GM12878 (cell line): Measurements from ENCODE around the gene ERC1. TPM values are rescaled to one million over a fixed set of nuclear protein-coding genes. Genes with fewer than 3 reads are reported as not detected.

Experiments
- ATAC-seq: fragments of 200-7000 bp; cut with Tn5 transposase; 3 replicates; pipeline ENCODE4 v1.9.1; 2020; ENCODE audit warnings: mild to moderate bottlenecking, moderate library complexity
- BruUV-seq: library from RNA; stranded (reverse); fragments of 400-500 nt; replicated peaks from 2 replicates; lab custom pipeline; 2021; lab: Mats Ljungman, UMichigan
- CTCF ChIA-PET: fragments of 300-600 bp; sonication (Branson Sonifier 250); formaldehyde crosslinking; extraction: SDS; loops from one replicate; lab custom pipeline; 2021; ENCODE audit warnings: inconsistent platforms; lab: Yijun Ruan, JAX
- POLR2A ChIA-PET: fragments of 350-600 bp; formaldehyde crosslinking; extraction: SDS; loops from one replicate; lab custom pipeline; 2021; ENCODE audit warnings: inconsistent platforms; lab: Charles Lee
- RAD21 ChIA-PET: fragments of 300-600 bp; sonication (Branson Sonifier 250); formaldehyde crosslinking; loops from one replicate; lab custom pipeline; 2023; ENCODE audit warnings: antibody characterized with exemption; ENCODE audit not compliant: unreplicated experiment; lab: Charles Lee
- SMC1A ChIA-PET: fragments of 300-600 bp; sonication (Branson Sonifier 250); formaldehyde crosslinking; loops from one replicate; lab custom pipeline; 2023; ENCODE audit not compliant: unreplicated experiment, uncharacterized antibody; lab: Charles Lee
- DNase-seq: peaks from one replicate; pipeline ENCODE4 v3.0.0-alpha.2; 2011; ENCODE audit warnings: low read depth, low spot score
- FAIRE-seq: peaks from 3 replicates; lab custom pipeline; 2011; peaks lifted over from hg19 to GRCh38; lab: Jason Lieb, UNC
- H2AFZ ChIP-seq: 2 replicates; pipeline ENCODE4 v1.6.0; 2011; ENCODE audit warnings: low read depth, low read length, control low read depth; ENCODE audit not compliant: control insufficient read depth
- H3K27ac ChIP-seq: 2 replicates; pipeline ENCODE4 v1.5.1; 2011; ENCODE audit warnings: control low read depth; ENCODE audit not compliant: control insufficient read depth, insufficient read depth
- H3K27me3 ChIP-seq, 2 experiments: replicated peaks in 1 of 2; 2 replicates each; pipeline versions ENCODE4 v1.6.0 to v1.6.1; 2011; ENCODE audit warnings: low read length in 1 of 2; ENCODE audit not compliant: control insufficient read depth in 2 of 2, insufficient read depth in 2 of 2
- H3K36me3 ChIP-seq, 2 experiments: 2 replicates each; pipeline ENCODE4 v1.5.1; 2011; ENCODE audit warnings: low read length in 1 of 2; ENCODE audit not compliant: control insufficient read depth in 2 of 2, insufficient read depth in 2 of 2
- H3K4me1 ChIP-seq: 2 replicates; pipeline ENCODE4 v1.6.1; 2011; ENCODE audit warnings: mild to moderate bottlenecking, low read length, moderate library complexity, mixed read lengths; ENCODE audit not compliant: control insufficient read depth, insufficient read depth
- H3K4me2 ChIP-seq: 2 replicates; pipeline ENCODE4 v1.6.0; 2011; ENCODE audit warnings: control low read depth; ENCODE audit not compliant: control insufficient read depth, insufficient read depth
- H3K4me3 ChIP-seq: fragments of 200-600 bp; sonication (generic); 2 replicates; pipeline ENCODE4 v1.5.1; 2016
- H3K79me2 ChIP-seq: 2 replicates; pipeline ENCODE4 v1.6.0; 2011; ENCODE audit warnings: low read length; ENCODE audit not compliant: control insufficient read depth, insufficient read depth
- H3K9ac ChIP-seq: 2 replicates; pipeline ENCODE4 v1.8.0; 2011; ENCODE audit warnings: low read length, control low read depth, mixed read lengths; ENCODE audit not compliant: control insufficient read depth, insufficient read depth
- H3K9me3 ChIP-seq: replicated peaks from 3 replicates; pipeline ENCODE4 v1.5.1; 2011; ENCODE audit warnings: mild to moderate bottlenecking, low read length; ENCODE audit not compliant: control insufficient read depth, insufficient read depth
- H4K20me1 ChIP-seq: 2 replicates; pipeline ENCODE4 v1.6.0; 2011; ENCODE audit not compliant: control insufficient read depth, insufficient read depth
- BCL11A ChIP-seq: IDR thresholded peaks from 2 replicates; pipeline ENCODE4 v1.6.1; 2011; ENCODE audit warnings: low read depth, low read length
- CBX5 ChIP-seq: sonication (generic); IDR thresholded peaks from 2 replicates; pipeline ENCODE4 v1.6.1; 2016; ENCODE audit warnings: low read depth, moderate library complexity, mild to moderate bottlenecking, inconsistent platforms
- GABPA ChIP-seq: IDR thresholded peaks from 2 replicates; pipeline ENCODE4 v1.6.1; 2014; ENCODE audit warnings: antibody characterized with exemption, low read depth, mild to moderate bottlenecking, inconsistent platforms
- MXI1 ChIP-seq: fragments of 150-350 bp; IDR thresholded peaks from 2 replicates; pipeline ENCODE4 v1.6.1; 2011; ENCODE audit warnings: low read depth, mild to moderate bottlenecking, inconsistent platforms, low read length, improper control_type of control experiment
- RBBP5 ChIP-seq: fragments of 200-600 bp; sonication (generic); conservative IDR thresholded peaks from 2 replicates; pipeline ENCODE4 v1.6.1; 2016
- SP1 ChIP-seq: IDR thresholded peaks from one replicate; pipeline ENCODE4 v1.6.1; 2011; ENCODE audit warnings: low read depth, low read length
- SUZ12 ChIP-seq: fragments of 200-600 bp; sonication (generic); IDR thresholded peaks from one replicate; pipeline ENCODE4 v1.6.1; 2018; ENCODE audit warnings: antibody characterized with exemption, mild to moderate bottlenecking; ENCODE audit not compliant: unreplicated experiment
- YY1 ChIP-seq: IDR thresholded peaks from 2 replicates; pipeline ENCODE4 v1.6.1; 2011; ENCODE audit warnings: low read depth, mild to moderate bottlenecking, low read length
- ZNF217 ChIP-seq: fragments of 450-650 bp; IDR thresholded peaks from 2 replicates; pipeline ENCODE4 v1.6.1; 2017; ENCODE audit warnings: antibody characterized with exemption, mild to moderate bottlenecking
- ZNF274 ChIP-seq: IDR thresholded peaks from one replicate; pipeline ENCODE4 v1.8.0; 2011; ENCODE audit not compliant: insufficient read length, insufficient read depth
- WGBS: methylation state at CpG from one replicate; pipeline ENCODE4 v1.1.6; 2016; ENCODE audit warnings: low lambda C conversion rate; ENCODE audit not compliant: insufficient replicate concordance, insufficient coverage; ENCODE audit errors: missing lambda C conversion rate; 5-methylcytosine and 5-hydroxymethylcytosine counted together
- in situ Hi-C: fragments of 300-500 bp; cut with MboI; formaldehyde crosslinking; loops from 9 replicates; pipeline ENCODE4 v1.14.3; 2018; ENCODE audit warnings: mixed read lengths
- intact Hi-C: fragments of 100-400 bp; cut with micrococcal nuclease; formaldehyde crosslinking; loops from one replicate; pipeline ENCODE4 v1.14.2; 2022; ENCODE audit not compliant: unreplicated experiment
- polyA plus RNA-seq, 11 experiments: library from polyadenylated mRNA; depleted of rRNA in 4 of 11; unstranded in 6 of 11; stranded (reverse) in 5 of 11; fragments of >200 nt; fragmentation: Nextera tagmentation in 4 of 11; fragmentation: Illumina TruSeq in 1 of 11; extraction: Ambion mirVana in 4 of 11; extraction: Trizol in 1 of 11; gene quantifications; 1 replicate in 1 of 11; 2 replicates in 10 of 11; pipeline versions ENCODE4 v1.2.1 to v1.2.3, GENCODE V29; 2011 to 2016; ENCODE audit warnings: inconsistent platforms in 2 of 11, missing spikeins in 2 of 11, low read depth in 1 of 11
- total RNA-seq, 4 experiments: library from RNA; depleted of rRNA in 3 of 4; stranded (reverse); fragments of >200 nt in 3 of 4; fragmentation: Illumina TruSeq in 1 of 4; extraction: Trizol in 1 of 4; gene quantifications; 2 replicates each; pipeline versions ENCODE4 v1.2.1 to v1.2.3, GENCODE V29; 2013 to 2021

ERC1 gene
- total and polyA plus RNA-seq, 10 of the 15 experiments (the other 5 are each of a cell fraction or from before 2014, with no cell fraction given) = 0.75 to 8.0 (median 5.0) TPM

GRCh38 chr12:1505576-1505975 lies 514.6 kb downstream of the ERC1 start:
- H3K27ac ChIP-seq = no peak overlapping the region
- BruUV-seq = no TSS peak
- ChIA-PET POLR2A (interaction anchor here (0.5 kb wide), 1 partner anchor 28 kb away, joined by 4 read pairs; no protein-coding TSS in a partner anchor), SMC1A (interaction anchor here (0.5 to 1.2 kb wide), 2 partner anchors 41 to 388 kb away, joined by 3 to 4 read pairs; no protein-coding TSS in a partner anchor), RAD21 (interaction anchor here (0.5 to 2.0 kb wide), 2 partner anchors 387 to 389 kb away, joined by 3 to 9 read pairs; no protein-coding TSS in a partner anchor), CTCF (interaction anchor here (0.6 to 1.3 kb wide), 3 partner anchors 12 to 387 kb away, joined by 3 to 5 read pairs (median 3); no protein-coding TSS in a partner anchor)
- H4K20me1 ChIP-seq = no peaks in the 10 kb centered on the region
- H3K4me1 ChIP-seq = no peaks in the 10 kb centered on the region
- no peak overlapping the region for H3K9ac ChIP-seq
- FAIRE-seq (no peak), DNase-seq (no peak), ATAC-seq (no peak)
- 65% methylated on average over 10 of the region's 10 CpGs for WGBS
- no peaks in the 10 kb centered on the region for H3K9me3 ChIP-seq
- no peak overlapping the region for H3K4me3 ChIP-seq
- no peaks in the 10 kb centered on the region for H3K79me2 ChIP-seq
- in situ Hi-C loops = no loop called here
- H2AFZ ChIP-seq = no peak overlapping the region
- intact Hi-C loops = no loop called here
- no peaks in the 10 kb centered on the region; a peak in 1 of 4 replicates for H3K27me3 ChIP-seq
- H3K4me2 ChIP-seq = no peak overlapping the region
- no peaks in the 10 kb centered on the region for H3K36me3 ChIP-seq
- TF ChIP-seq ZNF274 = no peak

- POLR2A ChIA-PET = no interaction called here
- no peak for FAIRE-seq
- no peak for ATAC-seq
- H3K27ac ChIP-seq = no peak overlapping the region
- SMC1A ChIA-PET = no interaction called here
- no peak for DNase-seq
- in situ Hi-C loops = no loop called here
- CTCF ChIA-PET = no interaction called here
- no peaks in the 10 kb centered on the region for H3K9me3 ChIP-seq
- TF ChIP-seq BCL11A = no peak
- no peak for TF ChIP-seq CBX5
- TF ChIP-seq GABPA = no peak
- no peak for TF ChIP-seq YY1
- no peak for TF ChIP-seq SUZ12
- TF ChIP-seq SP1 = no peak
- no peak for TF ChIP-seq ZNF217
- no peak for TF ChIP-seq MXI1
- TF ChIP-seq RBBP5 = no peak
- no peak overlapping the region for H3K4me2 ChIP-seq
- RAD21 ChIA-PET = no interaction called here
- no peaks in the 10 kb centered on the region for H4K20me1 ChIP-seq
- no peaks in the 10 kb centered on the region for H3K79me2 ChIP-seq
- H3K27me3 ChIP-seq = no peaks in the 10 kb centered on the region; a peak in 1 of 4 replicates
- no TSS peak for BruUV-seq
- H2AFZ ChIP-seq = no peak overlapping the region
- no peaks in the 10 kb centered on the region for H3K36me3 ChIP-seq
- no peak overlapping the region for H3K9ac ChIP-seq
- WGBS = 88% methylated on average over 4 of the region's 7 CpGs
- intact Hi-C loops = no loop called here
- H3K4me3 ChIP-seq = no peak overlapping the region
- H3K4me1 ChIP-seq = no peaks in the 10 kb centered on the region
These were observed 516.3 kb downstream of the ERC1 start for GRCh38 chr12:1507308-1507707.
